Activated T-helper 1 cell treated with anti-CD3 and anti-CD28 coated beads, Interleukin-2, amount 50 U/mL, for 16 hours (primary cell): ENCODE results near the gene FOXP1.

Experiments
- DNase-seq, 2 donors: peaks; one replicate each; pipeline ENCODE4 v3.0.0-alpha.2; 2020; ENCODE audit warnings: low read depth in 1 of 2, low spot score in 1 of 2

Gene FOXP1

DNA sequence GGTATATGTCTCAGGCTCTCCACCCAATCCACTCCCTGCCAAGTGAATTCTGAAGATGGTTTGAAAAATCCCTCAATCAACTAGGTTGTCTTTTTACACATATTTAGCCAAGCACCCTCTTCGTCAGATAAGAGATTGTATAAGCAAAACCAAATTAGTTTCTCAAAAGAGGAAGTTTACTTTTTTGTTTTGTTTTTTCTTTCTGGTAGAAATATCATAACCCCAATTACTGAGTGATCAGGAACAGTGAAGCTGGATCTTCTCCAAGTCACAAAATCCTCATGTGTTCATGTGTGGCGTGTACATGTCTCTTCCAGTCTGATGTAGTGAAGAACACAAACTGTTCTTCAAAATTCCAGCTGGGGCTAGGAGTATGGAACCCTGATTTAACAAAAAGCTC is 180.6 kb downstream of the FOXP1 start:
- DNase-seq = no peak

DNA sequence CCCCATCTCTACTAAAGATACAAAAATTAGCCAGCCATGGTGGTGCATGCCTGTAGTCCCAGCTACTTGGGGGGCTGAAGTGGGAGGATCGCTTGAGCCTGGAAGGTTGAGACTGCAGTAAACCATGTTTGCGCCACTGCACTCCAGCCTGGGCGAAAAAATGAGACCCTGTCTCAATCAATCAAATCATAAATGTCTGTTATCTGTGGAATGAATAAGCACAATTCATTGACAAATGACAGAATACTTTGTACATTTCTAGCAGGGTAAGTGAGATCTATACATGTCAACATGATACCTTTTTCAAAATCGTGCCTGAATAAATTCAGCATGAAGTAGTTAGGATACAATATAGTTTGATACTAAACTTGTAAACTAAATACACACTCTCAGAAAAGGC is 181.2 kb downstream of the FOXP1 start:
- DNase-seq = no peak

DNA sequence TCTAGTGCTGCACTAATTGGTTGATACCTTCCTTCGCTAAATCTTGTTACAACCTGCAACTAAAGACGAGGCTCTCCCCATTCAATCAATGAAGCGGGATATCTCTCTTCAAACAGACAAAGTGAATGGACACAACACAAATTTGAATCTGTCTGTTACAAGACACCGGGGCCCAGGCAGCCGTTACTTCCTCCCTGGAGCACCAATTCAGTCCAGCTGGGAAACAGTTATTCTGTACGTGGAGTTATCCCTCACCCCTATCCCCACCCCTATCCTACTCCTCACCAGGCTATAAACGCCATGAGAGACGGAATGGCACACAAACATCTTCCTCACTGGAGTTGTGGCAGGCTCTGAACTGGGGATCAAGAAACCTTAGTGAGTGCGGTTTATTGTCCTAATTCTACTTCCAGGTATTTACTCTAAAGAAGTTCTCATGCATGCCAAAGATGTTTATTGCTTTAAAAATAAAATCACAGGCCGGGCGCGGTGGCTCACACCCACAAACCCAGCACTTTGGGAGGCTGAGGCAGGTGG is 181.8 kb downstream of the FOXP1 start:
- DNase-seq = no peak

DNA sequence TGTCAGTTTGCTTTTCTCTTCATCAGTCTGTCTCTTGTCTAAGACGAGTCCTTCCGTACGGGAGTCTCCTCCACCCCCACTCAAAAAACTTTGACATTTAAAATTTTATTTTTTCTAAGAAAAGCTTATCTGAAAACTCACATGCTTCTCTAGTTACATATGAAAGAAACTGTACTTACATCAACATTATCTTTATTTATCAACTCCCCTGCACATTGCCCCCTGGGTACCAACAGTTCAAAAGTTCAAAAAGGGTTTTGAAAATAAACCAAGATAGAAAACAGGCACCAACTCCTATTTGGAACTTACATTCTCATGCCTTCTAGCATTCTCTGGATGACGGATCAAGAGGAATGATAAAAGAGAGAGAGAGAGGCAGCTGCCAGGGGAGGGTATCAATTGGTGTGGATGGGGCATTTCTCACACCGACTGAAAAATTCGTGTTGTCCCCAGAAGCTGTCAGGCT is 182.5 kb downstream of the FOXP1 start:
- DNase-seq = no peak

DNA sequence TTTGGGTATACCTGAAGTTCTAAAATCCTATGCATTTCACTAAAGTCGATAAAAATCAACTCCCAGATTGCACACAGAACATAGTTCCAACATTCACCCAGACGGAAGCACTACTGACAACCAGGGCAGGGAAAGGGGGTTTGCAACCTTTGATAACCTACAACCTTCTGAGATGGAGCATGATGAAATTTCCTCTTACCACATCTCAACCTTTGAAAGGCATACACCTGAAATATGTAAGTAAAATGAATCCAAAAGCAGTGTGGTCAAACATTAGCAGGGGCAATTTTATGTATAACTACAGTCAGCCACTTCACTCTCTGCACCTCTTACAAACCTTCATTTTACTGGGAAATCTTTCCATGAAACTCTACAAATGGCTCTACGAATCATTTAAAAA is 184.1 kb downstream of the FOXP1 start:
- DNase-seq = no peak

DNA sequence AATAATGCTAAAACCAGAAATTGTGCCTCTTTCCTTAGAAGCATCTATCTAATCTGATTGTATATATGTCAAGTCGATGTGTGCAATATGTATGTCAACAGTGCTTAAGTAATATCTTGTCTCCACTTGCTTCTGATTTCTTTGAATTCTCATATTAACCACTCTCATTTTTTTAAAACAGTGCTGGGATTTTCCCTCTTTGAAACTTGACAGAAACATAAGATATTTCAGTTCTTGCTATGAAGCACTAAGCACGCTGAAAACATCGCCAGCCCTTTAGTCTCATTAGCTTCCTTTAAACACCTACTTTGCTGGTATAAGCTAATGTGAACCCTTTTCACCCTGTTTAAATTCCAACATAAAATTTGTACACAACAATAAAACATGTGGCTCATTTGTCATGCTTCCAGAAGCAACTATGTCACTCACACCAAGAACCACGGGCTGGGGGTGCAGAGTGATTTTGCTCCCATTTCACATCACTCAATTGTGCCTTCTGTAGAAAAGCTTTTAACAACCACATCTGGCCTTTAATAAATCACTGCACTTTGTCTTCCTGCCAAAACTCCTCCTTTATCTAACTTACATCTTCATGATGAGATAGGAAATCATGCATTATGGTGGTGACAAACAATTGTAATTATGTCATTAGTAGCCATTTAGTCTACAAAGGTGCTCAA is 185.2 kb downstream of the FOXP1 start:
- no peak for DNase-seq

DNA sequence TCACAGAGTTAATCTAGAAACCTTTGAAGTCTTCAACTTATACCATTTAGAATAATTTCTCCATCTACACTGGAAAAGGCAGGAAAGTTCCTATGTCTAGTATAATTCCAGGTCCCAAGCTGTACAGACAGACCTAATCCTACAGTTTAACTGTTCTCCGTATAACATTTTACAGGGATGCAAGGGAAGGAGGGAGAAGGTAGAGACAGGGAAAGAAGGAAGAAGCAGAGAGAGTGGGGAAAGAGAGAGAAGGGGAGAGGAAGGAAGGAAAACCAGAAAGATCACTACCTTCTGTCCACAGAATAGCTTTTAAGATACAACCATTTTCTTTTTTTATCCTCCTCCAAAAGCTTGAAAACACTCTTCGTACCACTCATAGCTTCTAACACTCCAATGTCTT is 185.8 kb downstream of the FOXP1 start:
- no peak for DNase-seq

DNA sequence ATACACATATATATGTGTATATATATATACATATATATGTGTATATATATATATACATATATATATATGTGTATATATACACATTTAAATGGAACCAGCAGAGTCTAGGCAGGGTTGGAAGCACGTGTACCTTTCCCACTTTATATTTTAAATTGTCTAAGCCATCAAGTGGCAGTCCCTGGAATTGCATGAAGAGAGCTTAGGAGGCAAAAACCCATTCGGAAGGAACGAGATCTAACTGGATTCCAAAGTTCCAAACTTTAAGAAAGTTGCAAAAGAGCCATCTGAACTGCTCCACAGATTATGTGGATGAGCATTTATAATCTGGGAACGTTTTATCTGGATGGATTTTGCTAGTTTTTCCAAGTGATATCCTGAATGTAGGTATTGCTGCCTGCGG is 186.5 kb downstream of the FOXP1 start:
- DNase-seq = no peak

DNA sequence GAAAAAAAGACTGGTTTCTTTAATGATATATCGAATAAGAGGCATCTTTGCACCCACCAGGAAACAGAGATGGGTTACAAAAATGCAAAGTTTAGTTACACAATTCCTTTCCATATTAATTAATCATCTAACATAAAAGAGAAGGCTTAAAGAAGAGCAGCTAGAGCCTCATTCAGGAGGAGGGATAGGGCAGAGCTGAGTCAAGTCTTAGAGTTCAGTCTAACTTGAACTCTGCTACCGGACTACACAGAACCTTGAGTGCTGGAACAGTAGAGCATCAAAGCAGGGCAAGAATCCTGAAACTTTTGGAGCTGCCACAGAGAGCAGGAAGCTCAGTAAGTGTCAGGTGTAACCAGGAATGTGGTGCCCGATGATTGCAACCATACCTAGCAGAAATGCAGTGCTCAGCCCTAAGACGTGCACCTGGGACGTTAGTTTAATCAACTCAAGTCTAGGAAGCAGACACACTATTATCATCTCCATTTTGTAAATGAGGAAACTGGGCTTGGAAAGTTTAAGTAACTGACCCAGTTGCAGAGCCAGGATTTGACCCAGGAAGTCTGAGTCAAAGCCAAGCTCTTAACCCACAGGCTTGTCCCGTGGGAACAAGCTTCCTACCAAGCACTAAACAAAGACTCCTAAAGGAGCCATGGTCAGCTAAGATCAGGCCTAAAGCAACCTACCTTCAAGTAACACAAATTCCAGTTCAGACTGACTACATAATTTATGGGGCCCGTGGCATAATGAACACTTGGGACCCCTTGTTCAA is 187.4 kb downstream of the FOXP1 start:
- DNase-seq = no peak

DNA sequence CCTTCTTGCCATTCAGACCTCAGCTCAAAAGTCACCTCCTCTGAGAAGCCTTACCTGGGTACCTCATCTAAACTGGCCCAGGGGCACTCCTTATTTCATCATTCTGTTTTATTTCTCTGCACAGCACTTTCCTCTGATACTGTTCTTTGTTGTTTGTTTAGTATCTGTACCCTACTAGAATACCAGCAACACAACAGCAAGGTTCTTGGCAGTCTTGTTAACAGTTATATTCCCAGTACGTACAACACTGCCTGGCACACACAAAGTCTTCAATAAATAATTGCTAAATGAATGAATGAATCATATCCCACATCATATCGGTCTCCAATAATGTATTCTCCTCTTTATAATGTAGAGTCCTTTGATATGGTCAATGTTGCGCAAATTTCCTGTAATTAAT is 188.1 kb downstream of the FOXP1 start:
- DNase-seq = no peak

DNA sequence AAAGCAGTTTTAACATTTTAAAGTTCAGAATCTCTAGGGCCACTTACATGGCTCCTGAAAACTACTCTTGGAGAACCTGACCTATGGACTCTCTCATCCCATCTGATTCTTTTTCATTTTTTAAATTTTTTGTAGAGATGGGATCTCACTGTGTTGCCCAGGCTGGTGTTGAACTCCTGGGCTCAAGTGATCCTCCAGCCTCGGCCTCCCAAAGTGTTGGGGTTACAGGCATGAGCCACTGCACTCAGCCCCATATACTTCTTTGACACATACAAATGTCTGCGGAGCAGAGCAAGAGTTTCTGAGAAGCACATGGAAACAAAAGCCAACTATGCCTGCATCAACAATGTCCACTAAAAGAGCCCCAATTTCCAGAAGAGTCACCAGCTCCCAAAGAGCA is 189.8 kb downstream of the FOXP1 start:
- DNase-seq = no peak

DNA sequence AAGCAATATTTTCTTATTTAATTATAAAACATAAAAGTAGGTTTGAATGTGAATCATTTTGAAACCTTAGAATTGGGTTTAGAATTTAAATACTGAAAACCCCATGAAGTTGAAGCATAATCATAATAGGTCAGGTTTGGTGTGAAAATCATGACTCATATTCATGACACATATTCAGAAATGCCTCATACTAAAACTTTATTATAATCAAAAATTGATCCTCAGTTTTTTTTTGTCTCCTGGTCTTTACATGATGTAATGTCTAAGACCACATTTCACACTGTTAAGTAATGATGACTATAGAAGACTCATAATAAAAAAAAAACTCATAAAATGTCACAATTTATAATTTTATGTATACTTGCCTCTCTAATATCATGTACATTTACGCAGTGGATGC is 190.4 kb downstream of the FOXP1 start:
- no peak for DNase-seq

DNA sequence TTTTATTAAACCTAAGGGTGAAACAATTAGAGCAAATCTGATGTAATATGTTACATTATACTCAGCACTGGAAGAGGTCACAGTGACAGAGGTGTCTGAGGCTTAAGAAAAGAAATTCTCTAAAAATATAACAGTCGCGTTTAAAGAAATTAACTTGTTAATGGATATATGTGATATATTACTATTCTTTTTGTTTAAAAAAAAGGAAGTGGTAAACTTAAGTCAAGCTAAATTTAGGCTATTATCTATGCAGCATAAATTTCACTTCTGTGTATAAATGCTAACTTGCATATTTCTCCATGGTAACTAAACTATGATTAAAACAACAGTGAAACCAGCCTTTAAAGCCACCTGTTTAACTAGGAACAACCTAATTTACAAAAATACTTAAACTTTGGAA is 191.3 kb downstream of the FOXP1 start:
- no peak for DNase-seq

DNA sequence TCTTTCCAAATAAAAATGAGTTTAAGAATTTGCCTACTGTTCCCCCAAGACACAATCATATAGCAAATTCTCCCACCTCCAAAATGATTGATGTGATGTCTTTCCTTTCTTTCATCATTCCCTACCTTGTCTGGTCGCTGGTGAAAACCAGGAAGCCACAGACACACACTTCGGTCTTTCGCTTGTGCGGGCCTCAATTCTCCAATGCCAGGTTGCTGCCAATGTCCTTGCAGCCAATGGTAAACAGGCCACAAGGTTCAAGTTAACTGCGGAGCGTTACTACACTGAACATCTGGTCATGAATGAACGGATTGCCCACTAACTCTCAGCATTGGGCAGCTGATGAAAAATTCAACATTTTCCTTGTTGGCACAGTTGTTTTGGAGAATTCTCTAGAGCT is 192.2 kb downstream of the FOXP1 start:
- no peak for DNase-seq

DNA sequence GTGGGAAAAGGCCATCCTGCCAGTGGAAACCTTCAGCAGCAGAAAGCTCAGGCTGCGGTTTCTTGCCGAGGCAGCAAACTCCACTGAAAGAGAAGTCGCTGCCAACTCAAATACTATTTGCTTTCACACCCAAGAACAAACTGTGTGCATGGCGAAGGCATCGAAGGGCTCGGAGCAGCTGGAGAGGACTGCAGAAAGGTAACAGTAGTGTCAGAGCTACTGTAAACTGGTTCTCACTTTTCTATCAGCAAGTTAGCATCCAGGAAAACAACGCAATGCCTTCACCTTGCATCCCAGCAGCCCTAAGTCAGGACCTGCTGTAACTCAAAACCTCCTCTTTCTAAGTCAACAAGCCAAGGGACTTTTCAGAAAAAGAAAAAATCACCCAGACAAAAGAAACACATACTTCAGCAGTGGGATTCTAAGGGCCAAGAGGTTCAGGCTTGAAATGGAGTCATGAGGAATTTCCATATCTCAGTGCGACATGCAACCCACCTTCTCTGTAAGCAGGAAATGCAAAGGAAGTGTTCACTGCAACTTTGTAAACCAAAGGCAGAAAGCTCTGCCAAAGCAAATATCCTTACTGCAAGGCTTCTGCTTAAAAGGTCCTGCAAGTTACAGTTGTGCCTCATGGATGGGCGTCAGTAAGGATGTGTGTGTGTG is 193.5 kb downstream of the FOXP1 start:
- DNase-seq = no peak

DNA sequence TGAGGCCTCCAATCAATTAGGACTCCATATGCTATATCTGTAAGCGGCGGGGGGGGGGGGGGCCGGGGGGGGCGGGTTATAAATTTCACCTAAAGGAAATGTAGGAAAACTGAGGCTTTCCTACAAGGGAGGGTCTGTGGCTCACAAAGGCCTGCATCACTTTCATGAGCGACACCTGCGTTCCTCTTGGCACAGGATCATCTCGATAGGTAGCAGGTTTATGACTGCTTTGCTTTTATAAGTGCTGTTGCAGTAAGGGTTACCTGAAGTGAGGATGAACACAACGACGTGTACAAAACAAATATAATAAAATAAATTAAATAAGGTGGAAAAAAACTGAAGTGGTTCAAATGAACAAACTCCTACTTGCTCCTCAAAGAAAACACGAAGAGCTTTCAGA is 194.3 kb downstream of the FOXP1 start:
- no peak for DNase-seq

DNA sequence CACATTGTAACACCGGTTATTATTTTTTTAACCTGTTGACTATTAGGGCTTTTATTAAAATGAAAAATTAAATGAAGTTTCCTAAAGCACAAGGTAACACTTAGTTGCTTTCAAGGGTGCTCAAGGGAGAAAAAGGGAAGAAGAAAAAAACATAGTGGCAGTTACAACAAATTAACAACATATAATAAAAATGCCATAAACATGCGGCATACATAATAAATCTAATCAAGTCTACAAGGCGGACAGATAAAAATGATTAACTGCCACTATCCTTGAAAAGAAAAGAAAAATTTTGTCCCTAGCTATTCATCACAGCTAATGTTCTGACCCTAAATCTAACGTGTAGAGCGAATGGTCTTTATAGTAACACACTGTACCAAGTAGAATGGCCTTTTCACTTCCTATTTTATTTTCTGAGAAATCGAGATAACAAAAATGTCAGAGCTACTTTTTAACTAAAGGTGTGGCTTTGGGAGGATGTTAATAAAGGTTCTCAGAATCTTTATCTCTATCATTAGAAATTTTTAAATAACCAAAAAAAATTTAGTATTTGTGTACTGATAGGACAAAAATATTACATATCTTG is 194.9 kb downstream of the FOXP1 start:
- no peak for DNase-seq

DNA sequence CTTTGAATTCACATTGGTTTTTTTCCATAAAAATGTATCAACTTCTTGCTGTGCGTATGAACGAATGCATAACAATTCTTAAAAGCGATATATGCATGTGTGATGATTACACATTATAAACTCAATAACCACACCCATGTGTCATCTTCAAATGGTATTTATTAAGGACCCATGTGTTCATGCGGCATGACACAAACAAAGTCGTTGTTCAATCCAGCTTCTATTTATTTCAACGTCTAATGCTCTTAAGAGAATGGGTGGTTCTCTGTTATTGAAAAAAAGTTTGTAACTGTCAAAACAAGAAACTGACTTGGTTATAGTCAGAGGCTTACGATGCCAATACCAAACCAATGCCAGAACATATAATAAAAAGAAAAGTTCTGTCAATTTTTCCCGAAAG is 195.9 kb downstream of the FOXP1 start:
- no peak for DNase-seq

DNA sequence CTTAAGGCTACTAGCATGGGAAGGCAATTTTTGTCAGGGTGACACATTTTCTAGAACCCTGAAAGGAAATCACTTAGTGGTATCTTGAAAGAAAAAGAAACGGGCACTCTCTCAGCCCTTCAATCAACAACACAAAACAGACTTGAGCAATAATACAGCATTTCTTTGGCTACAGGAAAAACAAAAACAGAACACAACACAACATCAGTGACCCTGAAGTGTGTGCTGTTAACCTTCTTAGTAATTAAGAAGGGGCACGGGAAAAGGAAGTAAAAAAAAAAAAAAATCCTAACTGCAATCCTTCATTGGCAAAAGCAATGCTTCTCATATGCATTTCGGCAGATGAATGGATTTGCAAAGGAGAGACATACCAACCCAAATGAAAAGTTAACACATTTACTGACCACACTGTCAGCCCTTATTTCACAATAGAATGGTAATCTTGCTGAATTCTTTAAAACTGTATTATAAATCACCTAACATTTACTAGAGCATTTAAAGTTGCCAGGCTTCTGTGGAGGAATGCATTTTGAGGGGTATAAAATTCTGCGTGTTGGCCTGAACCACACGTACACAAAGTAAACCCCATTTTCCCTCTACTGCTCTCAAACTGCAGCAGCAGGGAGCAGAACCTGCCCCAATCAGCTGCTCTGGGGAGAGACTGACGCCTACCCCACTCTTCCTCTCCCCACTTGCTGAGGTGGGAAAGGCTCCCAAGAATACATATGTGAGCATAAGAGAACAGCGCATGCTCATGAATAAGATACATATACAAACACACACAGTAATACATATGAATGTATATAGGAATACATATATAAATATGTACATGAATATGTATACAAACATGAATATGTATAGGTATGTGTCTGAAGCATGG is 198.5 kb downstream of the FOXP1 start:
- DNase-seq = no peak

DNA sequence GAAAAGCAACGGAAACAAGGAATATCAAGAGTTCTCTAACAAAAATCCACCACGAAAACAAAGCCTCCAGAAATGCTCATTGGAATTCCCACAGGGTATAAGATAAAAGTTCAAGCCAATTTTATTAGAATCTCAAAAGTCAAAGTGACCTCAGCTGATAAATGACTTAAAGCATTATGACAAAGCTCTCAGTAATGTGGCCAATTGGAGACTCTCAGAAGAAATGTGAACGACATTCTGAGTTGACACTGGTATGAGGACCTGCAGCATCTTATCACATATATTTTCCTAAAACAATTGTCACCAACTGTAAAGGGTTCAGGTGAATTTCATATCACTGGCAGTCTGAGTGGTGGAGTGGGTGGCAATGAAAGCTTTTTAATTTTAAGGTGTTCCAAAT is 199.1 kb downstream of the FOXP1 start:
- no peak for DNase-seq

DNA sequence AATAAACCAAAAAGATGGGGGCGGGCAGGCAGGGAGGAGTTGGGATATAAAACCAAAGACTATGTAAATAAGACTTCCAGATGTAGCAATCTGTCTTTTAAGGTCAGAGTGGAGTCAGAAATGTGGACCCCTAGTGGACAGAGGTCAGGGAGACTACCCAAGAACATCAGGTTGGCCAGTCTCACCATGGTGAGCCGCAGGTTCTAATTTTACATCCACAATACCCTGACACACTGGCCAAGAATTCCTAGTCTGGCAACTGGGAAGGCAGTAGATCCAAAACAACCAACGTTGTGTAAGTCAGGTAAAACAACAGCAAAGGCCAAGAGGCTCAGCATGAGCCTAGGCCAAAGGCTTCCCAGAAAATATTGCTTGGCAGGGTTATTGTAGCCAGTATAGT is 203.4 kb downstream of the FOXP1 start:
- DNase-seq = no peak
